ENCODE results near the gene WDCP.

The WDCP gene

GRCh38 chr2:24049485-24050021 is 2.4 kb upstream of the WDCP start, which contains the start of gene FKBP1B:
Gene FKBP1B (plus strand): TSS chr2:24049741. CDS start chr2:24049850, 109 bp downstream.
- peaks cover 24% of the 10 kb centered on the region for H3K27me3 ChIP-seq (ENCODE audit: control insufficient read depth, low read length)
- H3K4me2 ChIP-seq (ENCODE audit: low read length): peak within 1 kb of the TSS; percentile 98
- peaks cover 36% of the 10 kb centered on the region for H3K4me1 ChIP-seq (ENCODE audit: control insufficient read depth, low read length)
- H3F3A ChIP-seq (ENCODE audit: control insufficient read depth, insufficient read depth): peaks cover 15% of the 10 kb centered on the region
- H3K9me3 ChIP-seq (ENCODE audit: control insufficient read depth, insufficient read depth, low read length): no peaks in the 10 kb centered on the region
- H3K4me3 ChIP-seq (ENCODE audit: low read length): peak within 1 kb of the TSS; percentile 80
- H3K9me2 ChIP-seq (replicated peaks; ENCODE audit: control insufficient read depth, low read length): no peaks in the 10 kb centered on the region
- H3K27ac ChIP-seq (ENCODE audit: low read depth, low read length): no peak within 1 kb of the TSS
- H4K20me1 ChIP-seq (ENCODE audit: control insufficient read depth, insufficient read depth, low read depth, low read length): no peaks in the 10 kb centered on the region
- H3K36me3 ChIP-seq (ENCODE audit: control insufficient read depth, low read length): no peaks in the 10 kb centered on the region; the same call in 1 of the 2 replicates
- peaks cover 24% of the 10 kb centered on the region for H3K79me2 ChIP-seq (ENCODE audit: control insufficient read depth, low read length)
- TF ChIP-seq EZH2phosphoT487 (IDR thresholded peaks at IDR 0.05; ENCODE audit: borderline replicate concordance, low read length) (no peak), CTCF (IDR thresholded peaks at IDR 0.05; ENCODE audit: low read depth, low read length, poor library complexity, severe bottlenecking) (no peak)

- Histone ChIP-seq H3K27me3 (ENCODE audit: control insufficient read depth, low read length) (peaks cover 24% of the 10 kb centered on the region), H3K27ac (ENCODE audit: low read depth, low read length) (no peak overlapping the region), H3K4me3 (ENCODE audit: low read length) (peak overlapping the region; percentile 80), H3K4me2 (ENCODE audit: low read length) (peak overlapping the region; percentile 98), H3K9me2 (replicated peaks; ENCODE audit: control insufficient read depth, low read length) (no peaks in the 10 kb centered on the region), H3K9me3 (ENCODE audit: control insufficient read depth, insufficient read depth, low read length) (no peaks in the 10 kb centered on the region), H3K79me2 (ENCODE audit: control insufficient read depth, low read length) (peaks cover 29% of the 10 kb centered on the region), H3K36me3 (ENCODE audit: control insufficient read depth, low read length) (no peaks in the 10 kb centered on the region; the same call in 1 of the 2 replicates), H3K4me1 (ENCODE audit: control insufficient read depth, low read length) (peaks cover 36% of the 10 kb centered on the region), H4K20me1 (ENCODE audit: control insufficient read depth, insufficient read depth, low read depth, low read length) (no peaks in the 10 kb centered on the region), H3F3A (ENCODE audit: control insufficient read depth, insufficient read depth) (peaks cover 15% of the 10 kb centered on the region)
- no peak for TF ChIP-seq EZH2phosphoT487 (IDR thresholded peaks at IDR 0.05; ENCODE audit: borderline replicate concordance, low read length)
- no peak for TF ChIP-seq CTCF (IDR thresholded peaks at IDR 0.05; ENCODE audit: low read depth, low read length, poor library complexity, severe bottlenecking)
These were observed 1.7 kb upstream of the WDCP start for GRCh38 chr2:24048769-24049484.

GRCh38 chr2:24047703-24048033 is 477 bp upstream of the WDCP start:
- H3K4me2 ChIP-seq (ENCODE audit: low read length): peak overlapping the region; percentile 81
- peak overlapping the region; percentile 29; the same call in 1 of the 2 replicates for H3K27ac ChIP-seq (ENCODE audit: low read depth, low read length)
- H3K4me3 ChIP-seq (ENCODE audit: low read length): peak overlapping the region; percentile 87
- TF ChIP-seq CTCF (IDR thresholded peaks at IDR 0.05; ENCODE audit: low read depth, low read length, poor library complexity, severe bottlenecking): no peak
- no peak for TF ChIP-seq EZH2phosphoT487 (IDR thresholded peaks at IDR 0.05; ENCODE audit: borderline replicate concordance, low read length)
- H3K9me2 ChIP-seq (replicated peaks; ENCODE audit: control insufficient read depth, low read length): no peaks in the 10 kb centered on the region
- peaks cover 15% of the 10 kb centered on the region for H3F3A ChIP-seq (ENCODE audit: control insufficient read depth, insufficient read depth)
- H3K4me1 ChIP-seq (ENCODE audit: control insufficient read depth, low read length): peaks cover 36% of the 10 kb centered on the region
- no peaks in the 10 kb centered on the region for H4K20me1 ChIP-seq (ENCODE audit: control insufficient read depth, insufficient read depth, low read depth, low read length)
- peaks cover 38% of the 10 kb centered on the region for H3K79me2 ChIP-seq (ENCODE audit: control insufficient read depth, low read length)
- peaks cover 24% of the 10 kb centered on the region for H3K27me3 ChIP-seq (ENCODE audit: control insufficient read depth, low read length)
- H3K9me3 ChIP-seq (ENCODE audit: control insufficient read depth, insufficient read depth, low read length): no peaks in the 10 kb centered on the region
- no peaks in the 10 kb centered on the region; the same call in 1 of the 2 replicates for H3K36me3 ChIP-seq (ENCODE audit: control insufficient read depth, low read length)

All from DOHH2 (cell line).